Peyer's patch (tissue), 4 donors: Measurements from ENCODE around the gene TNRC6B. TPM values are rescaled to one million over a fixed set of nuclear protein-coding genes. Genes with fewer than 3 reads are reported as not detected.
"Not testable (repeated sequence)": the region's sequence is repeated elsewhere in the genome, so short reads cannot be mapped to it uniquely, and the experiment has no call there.

Experiments
- DNase-seq, 3 donors: peaks; one replicate each; pipeline ENCODE4 v3.0.0-alpha.2; 2017 to 2019
- H3K27ac ChIP-seq, 4 donors: fragments of 200-600 bp; sonication (generic); one replicate each; pipeline ENCODE4 v1.5.1; 2016 to 2019
- H3K27me3 ChIP-seq, 2 donors: fragments of 200-600 bp; sonication (generic); one replicate each; pipeline ENCODE4 v1.5.1; 2019
- H3K36me3 ChIP-seq, 3 donors: fragments of 200-600 bp; sonication (generic); one replicate each; pipeline ENCODE4 v1.5.1; 2016 to 2019
- H3K4me1 ChIP-seq, 4 donors: fragments of 200-600 bp; sonication (generic); one replicate each; pipeline ENCODE4 v1.5.1; 2016 to 2019
- H3K4me3 ChIP-seq, 4 donors: fragments of 200-600 bp; sonication (generic); 1 replicate in 3 of 4; 2 replicates in 1 of 4; pipeline ENCODE4 v1.5.1; 2016 to 2019; ENCODE audit warnings: mild to moderate bottlenecking in 1 of 4
- H3K9me3 ChIP-seq, 4 donors: fragments of 200-600 bp; sonication (generic); one replicate each; pipeline ENCODE4 v1.5.1; 2016 to 2019; ENCODE audit warnings: mild to moderate bottlenecking in 1 of 4
- CTCF ChIP-seq, 6 experiments: fragments of 450-650 bp in 4 of 6; fragments of 200-600 bp in 2 of 6; sonication (generic) in 1 of 6; IDR thresholded peaks; one replicate each; pipeline ENCODE4 v1.5.1; 2017 to 2019; ENCODE audit warnings: antibody characterized with exemption in 6 of 6, mild to moderate bottlenecking in 3 of 6, moderate library complexity in 1 of 6
- POLR2A ChIP-seq, 2 donors: fragments of 450-650 bp; IDR thresholded peaks; one replicate each; pipeline ENCODE4 v1.5.1; 2017; ENCODE audit warnings: antibody characterized with exemption in 2 of 2, mild to moderate bottlenecking in 2 of 2, moderate library complexity in 2 of 2
- total RNA-seq, 4 donors: library from RNA; depleted of rRNA; stranded (reverse); fragments of >200 nt; gene quantifications; one replicate each; pipeline ENCODE4 v1.1.0, GENCODE V29; 2016

Gene TNRC6B
- total RNA-seq, 4 donors from 2014 or later, result 43.6 to 169 (median 54.0) TPM

DNA sequence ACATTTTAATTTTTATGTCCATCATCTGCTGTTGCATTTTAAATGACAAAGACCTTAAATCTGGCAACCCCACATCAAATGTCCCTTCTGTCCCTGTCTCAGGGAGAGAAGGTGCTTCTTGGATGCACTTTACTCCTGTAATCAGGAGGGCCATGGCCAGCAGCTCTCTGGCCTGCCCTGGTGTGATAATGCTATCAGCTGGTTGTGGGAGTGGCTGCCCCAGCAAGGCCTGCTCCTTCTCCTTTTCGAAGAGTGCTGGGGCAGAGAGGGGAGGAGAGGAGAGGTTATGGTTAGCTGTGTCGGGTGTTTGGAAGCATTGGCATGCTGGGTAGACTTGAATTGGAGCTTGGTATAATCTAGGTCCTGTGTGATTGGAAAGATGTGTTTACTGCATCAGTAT, 12.8 kb downstream of the TNRC6B start:
- no peak for TF ChIP-seq CTCF (IDR thresholded peaks at IDR 0.05)
- TF ChIP-seq POLR2A (IDR thresholded peaks at IDR 0.05), result no peak
- DNase-seq, result peak in 1 of 3 donors; percentile 74
- no peaks in the 10 kb centered on the region for H3K36me3 ChIP-seq
- H3K4me1 ChIP-seq, result peaks cover 0 to 49% (median 0%) of the 10 kb centered on the region in 4 donors
- H3K27me3 ChIP-seq, result no peaks in the 10 kb centered on the region
- peak overlapping the region in 2 of 4 donors; percentile 21 to 46 for H3K27ac ChIP-seq
- no peaks in the 10 kb centered on the region for H3K9me3 ChIP-seq
- no peak overlapping the region for H3K4me3 ChIP-seq

- TF ChIP-seq POLR2A (IDR thresholded peaks at IDR 0.05), result no peak
- TF ChIP-seq CTCF (IDR thresholded peaks at IDR 0.05), result peak in 3 of 6 experiments; percentile 15 to 26 (median 24)
- H3K9me3 ChIP-seq, result no peaks in the 10 kb centered on the region
- H3K27ac ChIP-seq, result no peak overlapping the region
- no peaks in the 10 kb centered on the region for H3K36me3 ChIP-seq
- no peak overlapping the region for H3K4me3 ChIP-seq
- DNase-seq, result peak in 1 of 3 donors; percentile 36
- H3K27me3 ChIP-seq, result no peaks in the 10 kb centered on the region
- peaks cover 0 to 44% (median 2%) of the 10 kb centered on the region in 4 donors for H3K4me1 ChIP-seq
These were observed 16.0 kb downstream of the TNRC6B start for GRCh38 chr22:40193429-40194421.

DNA sequence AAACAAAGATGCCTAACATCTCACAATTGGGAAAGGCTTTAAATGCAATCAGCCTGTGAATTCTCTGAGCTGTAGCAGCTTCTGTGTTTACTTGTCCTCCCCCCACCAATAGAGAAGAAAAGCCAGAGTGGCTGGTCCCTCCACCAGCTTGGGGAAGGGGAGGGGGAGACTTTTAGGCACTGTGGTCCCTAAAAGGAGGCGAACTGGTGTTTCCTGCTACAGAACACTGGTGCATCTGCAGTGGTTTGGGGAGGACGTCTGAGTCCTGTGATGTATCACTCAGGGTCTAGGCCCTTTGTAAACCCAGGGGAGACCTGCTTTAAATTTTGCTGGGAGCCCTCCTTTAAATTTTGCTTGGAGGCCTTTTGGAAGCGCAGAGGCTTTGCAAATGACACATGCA, 16.9 kb downstream of the TNRC6B start:
- Histone ChIP-seq H3K9me3 (no peaks in the 10 kb centered on the region), H3K4me3 (no peak overlapping the region), H3K36me3 (no peaks in the 10 kb centered on the region), H3K27ac (no peak overlapping the region), H3K27me3 (no peaks in the 10 kb centered on the region), H3K4me1 (peaks cover 0 to 42% (median 2%) of the 10 kb centered on the region in 4 donors)
- DNase-seq, result no peak
- no peak for TF ChIP-seq CTCF (IDR thresholded peaks at IDR 0.05)
- no peak for TF ChIP-seq POLR2A (IDR thresholded peaks at IDR 0.05)

DNA sequence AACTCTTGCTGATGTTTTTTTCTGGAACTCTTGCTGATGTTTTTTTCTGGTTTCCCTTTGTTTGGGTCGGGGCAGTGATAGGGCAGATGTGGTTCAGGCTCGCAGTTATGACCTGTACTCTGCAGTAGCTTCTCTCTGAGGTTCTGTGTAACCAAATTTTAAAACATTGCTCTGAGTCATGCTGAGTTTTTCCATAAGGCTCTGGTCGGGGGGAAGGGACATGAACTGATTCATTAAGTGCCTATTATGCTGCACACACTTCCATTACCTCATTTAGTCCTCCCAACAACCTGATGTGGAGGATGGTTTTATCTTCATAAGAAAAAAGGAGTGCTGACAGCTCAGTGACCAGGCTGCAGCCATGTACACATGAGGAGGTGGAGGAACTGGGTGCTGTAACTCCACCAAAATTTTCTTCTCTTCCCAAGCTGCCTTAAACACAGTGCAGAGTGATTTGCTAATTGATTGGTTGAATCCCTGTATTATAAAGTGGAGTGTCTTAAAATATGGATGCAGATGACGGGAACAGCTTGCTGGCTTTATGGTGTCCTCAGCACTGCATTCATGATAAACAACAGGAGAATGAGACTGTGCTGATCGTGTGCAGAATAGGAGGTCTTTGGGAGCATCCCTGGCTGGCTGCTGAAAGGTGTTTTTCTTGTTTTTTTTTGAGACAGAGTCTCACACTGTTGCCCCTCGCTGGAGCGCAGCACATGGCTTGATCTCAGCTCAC, 19.1 kb downstream of the TNRC6B start:
- Histone ChIP-seq H3K4me3 (no peak overlapping the region), H3K9me3 (no peaks in the 10 kb centered on the region), H3K36me3 (no peaks in the 10 kb centered on the region), H3K27me3 (no peaks in the 10 kb centered on the region), H3K4me1 (peaks cover 0 to 21% (median 2%) of the 10 kb centered on the region in 4 donors), H3K27ac (peak overlapping the region in 2 of 4 donors; percentile 25 to 35)
- peak in 1 of 3 donors; percentile 42 for DNase-seq
- TF ChIP-seq POLR2A (IDR thresholded peaks at IDR 0.05), result no peak
- TF ChIP-seq CTCF (IDR thresholded peaks at IDR 0.05), result no peak

DNA sequence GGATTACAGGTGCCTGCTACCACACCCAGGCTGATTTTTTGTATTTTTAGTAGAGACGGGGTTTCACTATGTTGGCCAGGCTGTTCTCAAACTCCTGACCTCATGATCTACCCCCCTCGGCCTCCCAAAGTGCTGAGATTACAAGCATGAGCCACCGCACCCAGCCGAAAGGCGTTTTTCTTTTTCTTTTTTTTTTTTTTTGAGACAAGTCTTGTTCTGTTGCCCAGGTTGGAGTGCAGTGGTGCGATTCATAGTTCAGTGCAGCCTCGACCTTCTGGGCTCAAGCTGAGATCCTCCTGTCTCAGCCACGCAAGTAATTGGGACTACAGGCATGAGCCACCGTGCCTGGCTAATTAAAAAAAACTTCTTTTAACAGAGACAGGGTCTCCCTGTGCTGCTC, 19.7 kb downstream of the TNRC6B start:
- Histone ChIP-seq H3K27ac (peak overlapping the region in 1 of 4 donors; percentile 12), H3K4me1 (peaks cover 0 to 21% (median 2%) of the 10 kb centered on the region in 4 donors)
- H3K27me3 ChIP-seq, H3K9me3 ChIP-seq, H3K4me3 ChIP-seq, H3K36me3 ChIP-seq: not testable (repeated sequence)
- DNase-seq, result peak in 1 of 3 donors; percentile 29
